ENCODE results near the gene AZGP1.

AZGP1 gene

GRCh38 chr7:100017300-100017699 lies 41.5 kb upstream of the AZGP1 start:
- no peak for TF ChIP-seq PPARA (CRISPR knock-in tag; IDR thresholded peaks at IDR 0.05; ENCODE audit: borderline replicate concordance)
- no peak for TF ChIP-seq CSRNP3 (CRISPR knock-in tag; IDR thresholded peaks at IDR 0.05)
- TF ChIP-seq TOX (CRISPR knock-in tag; IDR thresholded peaks at IDR 0.05; ENCODE audit: borderline replicate concordance), result no peak
- no peak for TF ChIP-seq ESRRG (CRISPR knock-in tag; IDR thresholded peaks at IDR 0.05)
- no peak for TF ChIP-seq POU6F1 (CRISPR knock-in tag; IDR thresholded peaks at IDR 0.05; ENCODE audit: borderline replicate concordance, low read depth)
- no peak for TF ChIP-seq TCF4 (CRISPR knock-in tag; IDR thresholded peaks at IDR 0.05; ENCODE audit: borderline replicate concordance)
- no peak for TF ChIP-seq ARNTL (CRISPR knock-in tag; IDR thresholded peaks at IDR 0.05; ENCODE audit: borderline replicate concordance, low read depth)
- no peak for TF ChIP-seq SNAI2 (CRISPR knock-in tag; IDR thresholded peaks at IDR 0.05)
- TF ChIP-seq ZC3H10 (CRISPR knock-in tag; IDR thresholded peaks at IDR 0.05), result no peak
- no peak for TF ChIP-seq CREB5 (CRISPR knock-in tag; IDR thresholded peaks at IDR 0.05; ENCODE audit: low read depth)
- TF ChIP-seq BACH2 (CRISPR knock-in tag; IDR thresholded peaks at IDR 0.05; ENCODE audit: borderline replicate concordance), result no peak
- no peak for TF ChIP-seq ZFP3 (CRISPR knock-in tag; IDR thresholded peaks at IDR 0.05)
- no peak for TF ChIP-seq RARB (CRISPR knock-in tag; IDR thresholded peaks at IDR 0.05)
- TF ChIP-seq ZNF8 (CRISPR knock-in tag; IDR thresholded peaks at IDR 0.05), result no peak
- no peak for TF ChIP-seq ZNF565 (CRISPR knock-in tag; conservative IDR thresholded peaks at IDR 0.05; ENCODE audit: low read depth)
- TF ChIP-seq CSDC2 (CRISPR knock-in tag; IDR thresholded peaks at IDR 0.05), result no peak
- TF ChIP-seq TSHZ2 (CRISPR knock-in tag; IDR thresholded peaks at IDR 0.05), result no peak
- no peak for TF ChIP-seq PATZ1 (CRISPR knock-in tag; IDR thresholded peaks at IDR 0.05; ENCODE audit: borderline replicate concordance)
- TF ChIP-seq OSR1 (CRISPR knock-in tag; IDR thresholded peaks at IDR 0.05), result no peak
- no peak for ATAC-seq

GRCh38 chr7:100016215-100016901 lies 40.5 kb upstream of the AZGP1 start:
- no peak for TF ChIP-seq PATZ1 (CRISPR knock-in tag; IDR thresholded peaks at IDR 0.05; ENCODE audit: borderline replicate concordance)
- 0 out of 2 replicates have a peak, but pooled peaks have one; percentile 0 for TF ChIP-seq CSRNP3 (CRISPR knock-in tag; IDR thresholded peaks at IDR 0.05)
- ATAC-seq, result peak; percentile 45
